Endodermal cell (in vitro differentiated cells): ENCODE data around the gene GAGE12D. TPM values are rescaled to one million over a fixed set of nuclear protein-coding genes. Genes with fewer than 3 reads are reported as not detected.
"Not testable (repeated sequence)": the region's sequence is repeated elsewhere in the genome, so short reads cannot be mapped to it uniquely, and the experiment has no call there.

Experiments used
- DNase-seq: peaks from one replicate; pipeline ENCODE4 v3.0.0-alpha.2; 2017
- H3K27ac ChIP-seq: 2 replicates; pipeline ENCODE4 v1.5.1; 2013; ENCODE audit warnings: mild to moderate bottlenecking, low read depth, low read length, moderate library complexity
- H3K27me3 ChIP-seq: 2 replicates; pipeline ENCODE4 v1.6.1; 2013; ENCODE audit warnings: mild to moderate bottlenecking, low read length, moderate library complexity; ENCODE audit not compliant: insufficient read depth, control insufficient read depth, poor library complexity, severe bottlenecking
- H3K36me3 ChIP-seq: 2 replicates; pipeline ENCODE4 v1.7.0; 2013; ENCODE audit warnings: mild to moderate bottlenecking, low read length, moderate library complexity; ENCODE audit not compliant: control insufficient read depth, insufficient read depth
- H3K4me1 ChIP-seq: one replicate; pipeline ENCODE4 v1.7.0; 2013; ENCODE audit warnings: low read length; ENCODE audit not compliant: control insufficient read depth, insufficient read depth
- H3K4me3 ChIP-seq: 2 replicates; pipeline ENCODE4 v1.5.1; 2013; ENCODE audit warnings: mild to moderate bottlenecking, low read length, moderate library complexity
- H3K9ac ChIP-seq: 2 replicates; pipeline ENCODE4 v1.6.1; 2013; ENCODE audit warnings: mild to moderate bottlenecking, low read length, moderate library complexity; ENCODE audit not compliant: poor library complexity, severe bottlenecking; ENCODE audit errors: extremely low read depth
- H3K9me3 ChIP-seq: 2 replicates; pipeline ENCODE4 v1.6.1; 2013; ENCODE audit warnings: mild to moderate bottlenecking, low read length, moderate library complexity; ENCODE audit not compliant: control insufficient read depth
- H3K27ac Mint-ChIP-seq: 2 replicates; pipeline ENCODE4 v1.8.0; 2020; ENCODE audit warnings: mixed read lengths
- H3K27me3 Mint-ChIP-seq: 2 replicates; pipeline ENCODE4 v1.8.0; 2021; ENCODE audit warnings: mild to moderate bottlenecking, mixed read lengths; ENCODE audit not compliant: insufficient read depth
- H3K36me3 Mint-ChIP-seq: 2 replicates; pipeline ENCODE4 v1.8.0; 2020; ENCODE audit warnings: low read depth, mixed read lengths
- H3K4me1 Mint-ChIP-seq: 2 replicates; pipeline ENCODE4 v1.8.0; 2020; ENCODE audit warnings: mixed read lengths
- H3K4me3 Mint-ChIP-seq: 2 replicates; pipeline ENCODE4 v1.8.0; 2020; ENCODE audit warnings: mild to moderate bottlenecking, moderate library complexity, mixed read lengths
- H3K9me3 Mint-ChIP-seq: 2 replicates; pipeline ENCODE4 v1.8.0; 2020; ENCODE audit warnings: mild to moderate bottlenecking, mixed read lengths
- WGBS, 2 experiments: methylation state at CpG; one replicate each; pipeline versions ENCODE4 v1.1.5 to v1.1.7; 2013; ENCODE audit warnings: missing lambda C conversion rate in 2 of 2, mixed read lengths in 1 of 2; ENCODE audit not compliant: insufficient coverage in 1 of 2, insufficient read length in 1 of 2; 5-methylcytosine and 5-hydroxymethylcytosine counted together
- long read RNA-seq, 4 experiments: library from polyadenylated mRNA in 2 of 4; library from RNA in 1 of 4; library from capped mRNA in 1 of 4; stranded (forward) in 3 of 4; unstranded in 1 of 4; transcript quantifications; one replicate each; pipeline ENCODE4 v2.0.0, GENCODE V29; 2020 to 2021; ENCODE audit warnings: inconsistent platforms in 1 of 4
- polyA plus RNA-seq, 2 experiments: library from polyadenylated mRNA; stranded (reverse); fragments of 50-300 nt; gene quantifications; one replicate each; pipeline ENCODE4 v1.2.3, GENCODE V29; 2013
- total RNA-seq, 2 donors: library from RNA; stranded (reverse); fragmentation: NEBNext Ultra II Directional in 1 of 2; extraction: Animal tissue kit (Norgen Biotek cat#: 25700) in 1 of 2; gene quantifications; 2 replicates in 1 of 2; 3 replicates in 1 of 2; pipeline ENCODE4 v1.2.1, GENCODE V29; 2021

GAGE12D gene
- not detected for total RNA-seq
- polyA plus RNA-seq (2013, experiment 1 of 2), result not detected
- polyA plus RNA-seq (2013, experiment 2 of 2), result not detected
- long read RNA-seq, experiment 1, result 0 reads
- long read RNA-seq, experiment 2, result 0 reads
- long read RNA-seq, experiment 3, result 0 reads
- long read RNA-seq, experiment 4, result 0 reads

GRCh38 chrX:49541433-49541832 is at the start of gene GAGE12D:
GAGE12D (plus strand) TSS chrX:49541733; CDS start chrX:49542888, 1,155 bp downstream.
- H3K9me3 ChIP-seq, H3K27ac Mint-ChIP-seq, H3K27ac ChIP-seq, H3K9me3 Mint-ChIP-seq, H3K4me3 Mint-ChIP-seq, H3K36me3 ChIP-seq, H3K4me1 ChIP-seq, H3K27me3 ChIP-seq, H3K9ac ChIP-seq, DNase-seq, H3K4me1 Mint-ChIP-seq, H3K36me3 Mint-ChIP-seq, H3K27me3 Mint-ChIP-seq, H3K4me3 ChIP-seq: not testable (repeated sequence)
- WGBS, 2 experiments, result no CpG with 5 or more reads among the region's 16 CpGs

GRCh38 chrX:49531877-49532276 is 9.7 kb upstream of the GAGE12D start, which contains the start of gene GAGE12C:
GAGE12C (plus strand) TSS chrX:49532177; CDS start chrX:49533332, 1,155 bp downstream.
- H3K9me3 Mint-ChIP-seq, H3K36me3 ChIP-seq, H3K27ac ChIP-seq, H3K27me3 Mint-ChIP-seq, H3K4me3 ChIP-seq, H3K4me1 Mint-ChIP-seq, DNase-seq, H3K9ac ChIP-seq, H3K4me1 ChIP-seq, H3K36me3 Mint-ChIP-seq, H3K4me3 Mint-ChIP-seq, H3K27me3 ChIP-seq, H3K27ac Mint-ChIP-seq, H3K9me3 ChIP-seq: not testable (repeated sequence)
- WGBS, 2 experiments, result no CpG with 5 or more reads among the region's 16 CpGs

GRCh38 chrX:49550989-49551388 is 9.5 kb downstream of the GAGE12D start, which contains the start of gene GAGE12E:
GAGE12E (plus strand) TSS chrX:49551289; CDS start chrX:49552444, 1,155 bp downstream.
- H3K27ac Mint-ChIP-seq, result not testable (repeated sequence)

GRCh38 chrX:49560542-49560941 is 19.0 kb downstream of the GAGE12D start, which contains the start of gene GAGE12F:
GAGE12F (plus strand) TSS chrX:49560842; CDS start chrX:49561997, 1,155 bp downstream.
- not testable (repeated sequence) for DNase-seq, H3K9me3 ChIP-seq, H3K36me3 ChIP-seq, H3K27me3 ChIP-seq, H3K9me3 Mint-ChIP-seq, H3K36me3 Mint-ChIP-seq, H3K27me3 Mint-ChIP-seq, H3K27ac ChIP-seq, H3K4me1 ChIP-seq, H3K4me3 Mint-ChIP-seq, H3K27ac Mint-ChIP-seq, H3K9ac ChIP-seq, H3K4me1 Mint-ChIP-seq, H3K4me3 ChIP-seq
- WGBS, 2 experiments, result no CpG with 5 or more reads among the region's 16 CpGs

More at GRCh38 chrX:49550989-49551388, 9.5 kb downstream of the GAGE12D start, which contains the start of gene GAGE12E:
- H3K9me3 ChIP-seq, H3K4me1 ChIP-seq, H3K4me3 ChIP-seq, DNase-seq, H3K36me3 Mint-ChIP-seq, H3K36me3 ChIP-seq, H3K27me3 ChIP-seq, H3K9me3 Mint-ChIP-seq, H3K4me3 Mint-ChIP-seq, H3K4me1 Mint-ChIP-seq, H3K27ac ChIP-seq, H3K27me3 Mint-ChIP-seq, H3K9ac ChIP-seq: not testable (repeated sequence)
- WGBS, 2 experiments, result no CpG with 5 or more reads among the region's 16 CpGs

GRCh38 chrX:49568728-49569127 is 27.2 kb downstream of the GAGE12D start:
- H3K27me3 Mint-ChIP-seq, H3K4me3 Mint-ChIP-seq, H3K36me3 Mint-ChIP-seq, H3K36me3 ChIP-seq, H3K4me3 ChIP-seq, H3K9me3 ChIP-seq, H3K27ac ChIP-seq, H3K4me1 ChIP-seq, DNase-seq, H3K4me1 Mint-ChIP-seq, H3K9me3 Mint-ChIP-seq, H3K9ac ChIP-seq, H3K27ac Mint-ChIP-seq, H3K27me3 ChIP-seq: not testable (repeated sequence)
- no CpG with 5 or more reads among the region's 11 CpGs for WGBS, 2 experiments

GRCh38 chrX:49569152-49569551 is 27.6 kb downstream of the GAGE12D start:
- not testable (repeated sequence) for H3K9me3 Mint-ChIP-seq, H3K4me3 Mint-ChIP-seq, H3K9me3 ChIP-seq, H3K9ac ChIP-seq, H3K27me3 Mint-ChIP-seq, H3K4me1 ChIP-seq, H3K36me3 ChIP-seq, H3K4me1 Mint-ChIP-seq, H3K27ac ChIP-seq, H3K4me3 ChIP-seq, H3K27me3 ChIP-seq, DNase-seq, H3K36me3 Mint-ChIP-seq, H3K27ac Mint-ChIP-seq
- WGBS, 2 experiments, result 96% methylated on average over 7 of the region's 13 CpGs; no CpG with 5 or more reads in 1 of the 2 experiments

GRCh38 chrX:49570100-49570499 is 28.6 kb downstream of the GAGE12D start, which contains the start of gene GAGE12G:
GAGE12G (plus strand) TSS chrX:49570400; CDS start chrX:49571555, 1,155 bp downstream.
- DNase-seq, H3K27me3 Mint-ChIP-seq: not testable (repeated sequence)

More at GRCh38 chrX:49570100-49570499, 28.6 kb downstream of the GAGE12D start, which contains the start of gene GAGE12G:
- H3K27ac Mint-ChIP-seq, H3K36me3 Mint-ChIP-seq, H3K36me3 ChIP-seq, H3K4me3 Mint-ChIP-seq, H3K27ac ChIP-seq, H3K9me3 Mint-ChIP-seq, H3K4me3 ChIP-seq, H3K9ac ChIP-seq, H3K4me1 Mint-ChIP-seq, H3K9me3 ChIP-seq, H3K27me3 ChIP-seq, H3K4me1 ChIP-seq: not testable (repeated sequence)
- WGBS, 2 experiments, result no CpG with 5 or more reads among the region's 16 CpGs
